Mesangial cell (primary cell): ENCODE data around the gene ARHGEF18. TPM values are rescaled to one million over a fixed set of nuclear protein-coding genes. Genes with fewer than 3 reads are reported as not detected.

Experiments used
- total RNA-seq: library from RNA; depleted of rRNA; stranded (reverse); fragments of >200 nt; gene quantifications from 2 replicates; pipeline ENCODE4 v1.2.3, GENCODE V29; 2015

The ARHGEF18 gene
- 51.3 and 52.0 TPM in 2 replicates for total RNA-seq

GRCh38 chr19:7348587-7349230 lies at the start of gene ARHGEF18:
ARHGEF18 (plus strand) TSS chr19:7348937; CDS start chr19:7362891, 13,954 bp downstream.

Other genes with a start within 250 kb of the ARHGEF18 start
- gene INSR, start 54.5 kb upstream of the ARHGEF18 start, total RNA-seq = 3.3 and 10.6 TPM in 2 replicates
- 3.9 and 9.5 TPM in 2 replicates for gene PEX11G, start 140.1 kb downstream of the ARHGEF18 start, total RNA-seq
- 48.2 and 95.7 TPM in 2 replicates for gene ZNF358, start 167.2 kb downstream of the ARHGEF18 start, total RNA-seq
- gene MCOLN1, start 173.7 kb downstream of the ARHGEF18 start, total RNA-seq = 7.9 and 12.4 TPM in 2 replicates
- gene PNPLA6, start 186.8 kb downstream of the ARHGEF18 start, total RNA-seq = 119 and 204 TPM in 2 replicates
- 2.3 and 3.8 TPM in 2 replicates for gene CAMSAP3, start 246.9 kb downstream of the ARHGEF18 start, total RNA-seq